HG03060 (cell line): ENCODE measurements around the gene FARS2.
"Not testable (repeated sequence)": the region's sequence is repeated elsewhere in the genome, so short reads cannot be mapped to it uniquely, and the experiment has no call there.

Experiments used
- ATAC-seq: cut with Tn5 transposase; IDR thresholded peaks from one replicate; pipeline ENCODE4 v1.9.1; 2021; ENCODE audit warnings: low read depth, moderate number of reproducible peaks; ENCODE audit not compliant: unreplicated experiment

FARS2 gene

DNA sequence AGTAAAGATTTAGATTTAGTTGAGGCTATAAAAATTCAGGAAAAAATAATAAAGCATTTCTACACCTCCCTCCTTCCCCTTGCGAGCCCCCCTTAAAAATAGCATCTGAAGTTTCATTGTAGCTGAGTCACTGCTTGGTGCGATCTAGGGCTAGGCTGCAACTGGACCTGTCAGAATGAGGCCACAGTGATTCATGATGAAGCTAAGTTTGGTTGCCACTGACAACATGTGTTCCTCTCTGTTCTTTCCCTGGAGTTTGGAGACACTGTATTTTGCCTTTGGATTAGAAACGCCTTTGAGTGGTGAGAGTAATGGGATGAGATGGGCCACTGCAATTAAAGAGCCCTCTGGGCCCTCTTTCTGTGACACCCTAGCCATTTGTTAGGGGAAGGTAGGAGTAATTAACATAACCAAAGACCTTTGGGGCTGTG is 411.3 kb downstream of the FARS2 start:
- no peak for ATAC-seq

GRCh38 chr6:5673019-5673790 is 411.9 kb downstream of the FARS2 start:
- ATAC-seq, result no peak

GRCh38 chr6:5674141-5674540 is 412.8 kb downstream of the FARS2 start:
- ATAC-seq, result no peak

- no peak for ATAC-seq
These were observed 413.4 kb downstream of the FARS2 start for GRCh38 chr6:5674721-5675120.

GRCh38 chr6:5676701-5677100 is 415.4 kb downstream of the FARS2 start:
- no peak for ATAC-seq

DNA sequence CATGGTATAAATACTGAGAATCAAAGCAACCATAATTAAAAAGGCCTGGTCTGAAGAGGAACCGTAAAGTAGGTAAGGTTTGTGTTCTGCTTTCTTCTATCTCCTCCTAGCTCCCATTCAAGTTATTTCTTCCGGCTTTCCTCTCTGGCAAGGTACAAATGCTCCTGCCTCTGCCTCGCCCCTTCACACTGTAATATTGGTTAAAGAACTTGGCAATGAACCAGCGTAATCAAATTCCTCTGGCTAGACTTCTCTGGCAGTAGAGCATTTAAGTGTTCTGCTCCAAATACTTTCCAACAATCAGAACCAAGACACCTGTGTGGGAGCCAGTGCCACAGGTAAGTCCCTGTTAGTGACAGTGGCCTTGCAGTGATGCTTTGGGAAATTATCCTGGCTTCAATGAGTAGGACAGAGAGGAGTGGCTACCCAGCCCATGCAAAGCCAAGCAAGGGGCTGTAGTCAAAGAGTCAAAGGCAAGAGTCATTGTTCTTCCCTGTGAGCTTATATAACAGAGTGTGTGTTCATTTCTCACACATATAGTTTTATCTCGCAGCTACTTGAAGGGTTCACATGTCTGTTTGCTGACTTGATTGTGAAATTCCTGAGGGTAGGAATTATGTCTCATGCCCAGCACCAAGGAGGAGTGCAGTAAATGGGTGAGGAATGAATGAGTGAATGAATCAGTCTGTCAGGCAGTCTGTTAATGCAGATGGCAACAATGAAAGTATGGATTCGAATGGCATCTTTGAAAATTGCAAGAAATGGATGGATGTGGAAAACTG is 416.1 kb downstream of the FARS2 start:
- no peak for ATAC-seq

DNA sequence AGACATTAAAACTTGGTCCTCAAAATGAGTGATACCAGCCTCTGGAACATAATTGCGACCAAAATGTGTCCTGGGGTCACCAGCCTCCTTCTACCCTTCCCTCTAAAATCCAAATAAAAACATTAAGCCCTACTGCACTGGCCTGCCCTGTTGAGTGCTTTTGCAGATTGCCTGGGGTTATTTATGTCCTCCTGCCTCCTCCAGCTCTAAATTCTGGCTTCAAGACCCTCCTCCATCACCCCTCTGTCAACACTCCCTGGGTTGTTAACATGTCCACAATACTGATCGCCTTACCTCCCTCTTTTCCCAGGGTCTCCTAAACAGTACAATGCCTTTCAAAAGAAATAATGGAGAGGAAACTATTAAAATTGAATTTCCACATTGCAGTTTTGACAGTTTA is 418.0 kb downstream of the FARS2 start:
- no peak for ATAC-seq

- no peak for ATAC-seq
These were observed 418.4 kb downstream of the FARS2 start for GRCh38 chr6:5679691-5680090.

- ATAC-seq, result no peak
These were observed 418.8 kb downstream of the FARS2 start for GRCh38 chr6:5680095-5680494.

GRCh38 chr6:5681480-5681879 is 420.2 kb downstream of the FARS2 start:
- no peak for ATAC-seq

GRCh38 chr6:5682530-5682929 is 421.2 kb downstream of the FARS2 start:
- no peak for ATAC-seq

GRCh38 chr6:5683747-5684146 is 422.4 kb downstream of the FARS2 start:
- ATAC-seq, result not testable (repeated sequence)

GRCh38 chr6:5684320-5685053 is 423.2 kb downstream of the FARS2 start:
- no peak for ATAC-seq

DNA sequence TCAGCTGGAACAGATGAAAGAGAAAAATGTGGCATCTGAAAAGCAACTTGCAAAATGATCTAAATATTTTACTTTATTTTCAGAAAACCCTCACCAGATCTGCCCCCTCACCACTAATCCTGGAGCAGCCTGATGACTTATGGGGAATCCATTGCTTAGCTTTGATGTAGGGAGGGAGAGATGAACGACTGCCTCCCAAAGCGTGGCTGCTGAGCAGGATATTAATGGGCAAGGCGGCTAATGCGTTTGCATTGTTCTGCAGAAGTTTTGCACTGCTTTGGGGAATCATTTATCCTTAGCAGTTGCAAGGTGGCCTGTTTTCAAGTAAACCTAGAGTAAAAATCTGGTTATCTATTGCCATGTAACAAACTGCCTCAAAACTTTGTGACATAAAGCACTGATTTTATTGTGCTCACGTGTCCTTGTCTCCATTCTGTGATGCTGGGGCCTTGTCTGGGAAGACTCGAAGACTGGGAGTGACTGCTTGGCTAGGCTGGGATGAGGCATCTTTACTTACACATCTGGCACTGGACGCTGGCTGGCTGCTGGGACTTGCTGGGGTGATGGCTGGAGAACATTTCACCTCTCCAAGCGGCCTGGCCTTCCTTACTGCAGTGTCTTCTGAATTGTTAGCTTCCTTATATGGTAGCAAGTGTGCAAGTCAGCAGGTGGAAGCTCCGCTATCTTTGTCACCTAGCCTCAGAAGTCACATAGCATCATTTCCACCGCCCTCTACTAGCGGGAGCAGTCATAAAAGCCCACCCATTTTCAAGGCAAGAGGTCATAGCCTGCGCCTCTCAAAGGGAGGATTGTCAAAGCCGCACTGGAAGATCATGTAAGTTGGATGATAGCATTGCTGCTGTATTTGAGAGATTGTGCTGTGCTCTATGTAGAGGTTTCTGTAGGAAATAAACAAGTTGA is 432.2 kb downstream of the FARS2 start:
- ATAC-seq, result no peak

- no peak for ATAC-seq
These were observed 434.2 kb downstream of the FARS2 start for GRCh38 chr6:5695260-5696245.

GRCh38 chr6:5697508-5697907 is 436.2 kb downstream of the FARS2 start:
- ATAC-seq, result no peak

DNA sequence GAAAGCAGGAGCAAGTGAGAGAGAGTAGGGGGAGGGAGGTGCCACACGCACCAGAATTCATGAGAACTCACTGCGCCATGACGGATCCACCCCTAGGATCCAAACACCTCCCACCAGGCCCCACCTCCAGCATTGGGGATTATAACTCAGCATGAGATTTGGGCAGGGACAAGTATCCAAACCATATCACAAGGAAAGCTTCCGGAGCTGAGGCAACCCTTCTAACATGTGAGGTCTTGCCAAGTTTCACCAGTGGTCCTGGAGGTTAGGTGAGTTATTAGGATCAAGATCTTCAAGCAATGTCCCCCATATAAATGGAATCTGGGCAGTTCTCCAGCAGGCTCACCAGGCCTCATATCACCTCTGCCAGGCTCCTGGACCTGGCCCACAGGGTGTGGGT is 437.0 kb downstream of the FARS2 start:
- ATAC-seq, result no peak

DNA sequence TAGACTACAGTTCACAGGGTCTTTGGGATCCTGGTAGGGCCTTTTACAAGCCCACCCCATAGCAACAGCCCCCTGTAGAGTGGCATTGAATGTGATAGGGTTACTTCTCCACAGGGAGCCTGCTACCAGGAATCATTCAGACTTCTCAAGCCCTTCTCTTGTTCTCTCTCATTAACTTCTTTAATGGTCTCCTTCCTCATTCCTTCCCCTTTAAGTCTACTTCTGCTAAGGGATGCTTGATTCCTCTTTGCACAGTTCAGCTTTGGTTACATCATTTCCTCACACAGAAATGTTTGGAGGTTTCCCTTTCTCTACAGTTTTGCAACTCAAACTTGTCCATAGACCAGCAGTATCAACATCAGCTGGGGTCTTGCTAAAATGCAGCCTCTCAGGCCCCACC is 437.8 kb downstream of the FARS2 start:
- ATAC-seq, result not testable (repeated sequence)

DNA sequence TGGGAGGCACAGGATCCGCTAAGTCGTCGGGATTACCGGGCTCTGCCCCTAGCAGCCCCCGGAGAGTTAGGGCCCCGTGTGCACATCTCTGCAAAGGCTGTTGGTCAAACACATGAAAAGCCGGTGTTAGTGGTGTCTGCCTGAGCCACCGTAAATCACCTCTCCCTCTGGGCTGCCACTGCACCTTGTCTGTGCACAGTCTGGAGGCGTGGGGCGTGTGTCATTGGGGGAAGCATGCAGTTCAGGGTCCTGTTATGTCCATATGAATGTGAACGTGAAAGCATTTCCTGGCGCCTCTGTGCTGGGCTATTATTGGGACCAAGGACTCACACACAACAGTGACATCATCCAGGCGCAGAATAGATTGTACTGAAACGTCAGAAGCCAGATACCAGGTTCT is 439.9 kb downstream of the FARS2 start:
- ATAC-seq, result no peak
